Measurements from ENCODE around the gene RNF111.
"Not testable (repeated sequence)": the region's sequence is repeated elsewhere in the genome, so short reads cannot be mapped to it uniquely, and the experiment has no call there.

Gene RNF111

DNA sequence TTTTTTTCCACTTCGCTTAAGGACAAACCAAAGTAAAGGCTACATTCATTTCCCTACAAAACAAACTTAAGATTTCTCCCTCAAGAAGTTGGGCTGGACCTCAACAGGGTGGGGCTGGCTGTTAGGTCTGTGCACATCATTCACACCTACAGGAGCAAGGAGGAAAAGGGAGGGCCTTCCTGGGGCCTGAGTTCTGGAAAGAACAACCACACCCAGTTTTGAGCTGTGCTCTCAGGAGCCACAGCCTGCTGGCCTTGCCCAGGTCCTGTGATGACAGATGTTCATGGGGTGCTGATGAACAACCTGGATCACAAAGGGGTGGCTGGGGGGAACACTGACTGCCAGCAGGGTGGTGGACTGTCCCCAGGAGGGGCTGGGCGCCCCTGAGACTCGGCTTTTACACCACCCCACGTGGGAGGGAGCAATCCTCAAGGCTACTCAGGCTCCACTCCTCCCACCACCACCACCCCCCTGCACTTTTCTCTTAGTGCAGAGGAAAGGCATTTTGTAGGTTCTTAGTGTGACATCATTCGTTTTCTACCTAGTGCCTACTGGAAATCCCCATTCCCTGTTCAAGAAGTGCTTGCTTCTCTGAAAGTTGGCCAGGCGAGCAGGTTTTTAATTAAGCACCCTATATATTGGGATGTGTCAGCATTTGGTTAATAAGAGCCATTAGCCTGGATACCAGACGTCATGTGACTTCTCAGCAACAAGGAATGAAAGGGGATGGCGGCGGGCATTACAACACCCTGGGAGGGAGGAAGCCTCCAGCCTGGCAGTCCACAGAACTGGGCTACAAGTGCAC is 153.2 kb downstream of the RNF111 start:
- DNase-seq = no peak

DNA sequence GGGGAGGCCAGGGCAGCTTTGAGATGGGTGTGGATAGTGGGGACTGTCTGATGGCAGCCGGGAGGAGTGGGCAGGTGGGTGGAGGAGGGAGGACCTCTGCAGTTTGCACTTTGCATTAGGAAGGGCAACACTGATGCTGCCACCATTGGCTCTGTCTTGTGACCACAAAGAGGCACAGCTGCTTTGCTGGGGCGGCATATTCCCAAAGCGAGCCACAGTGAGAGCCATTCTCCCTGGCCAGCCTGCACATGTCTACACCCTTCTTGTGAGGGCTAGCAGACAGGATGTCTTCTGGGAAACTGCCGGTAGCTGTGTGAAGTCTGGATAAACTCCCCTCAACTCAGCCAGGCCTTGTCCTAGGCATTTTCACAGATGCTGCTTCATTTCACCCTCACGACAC is 155.8 kb downstream of the RNF111 start:
- no peak for DNase-seq

DNA sequence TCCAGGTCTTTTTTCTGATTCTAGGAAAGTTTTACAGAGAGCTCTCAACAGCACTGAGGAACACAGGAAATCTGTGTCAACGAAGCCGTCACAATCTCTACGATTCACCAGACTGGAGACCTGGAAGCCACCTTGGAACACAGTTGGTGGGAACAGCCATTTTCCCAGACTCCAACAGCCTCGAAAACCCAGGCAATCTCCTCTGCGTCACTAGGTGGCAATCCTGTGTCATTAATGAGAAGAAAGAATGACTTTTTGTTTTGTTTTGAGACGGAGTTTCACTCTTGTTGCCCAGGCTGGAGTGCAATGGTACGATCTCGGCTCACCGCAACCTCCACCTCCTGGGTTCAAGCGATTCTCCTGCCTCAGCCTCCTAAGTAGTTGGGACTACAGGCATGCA is 157.1 kb downstream of the RNF111 start:
- DNase-seq = not testable (repeated sequence)
